Measurements from ENCODE around the gene OVAAL. TPM values are rescaled to one million over a fixed set of nuclear protein-coding genes. Genes with fewer than 3 reads are reported as not detected.

Gene OVAAL
- total RNA-seq, 2 donors from 2014 or later, result not detected

- Histone ChIP-seq H3K27ac (no peak overlapping the region), H3K27me3 (replicated peaks; ENCODE audit: insufficient read depth) (no peaks in the 10 kb centered on the region), H3K9me3 (no peaks in the 10 kb centered on the region), H3K4me1 (ENCODE audit: control insufficient read depth in 1 of 2, low read depth in 2 of 2) (peaks cover 28 to 33% of the 10 kb centered on the region in 2 donors), H3K4me3 (no peak overlapping the region), H3K36me3 (no peaks in the 10 kb centered on the region)
- no peak for ATAC-seq (ENCODE audit: insufficient number of reproducible peaks, low FRiP score, low read depth)
- no peak for TF ChIP-seq CTCF (IDR thresholded peaks at IDR 0.05)
- no peak for DNase-seq (ENCODE audit: low spot score)
Measured at GRCh38 chr1:180565121-180565871, 6.5 kb downstream of the OVAAL start.

DNA sequence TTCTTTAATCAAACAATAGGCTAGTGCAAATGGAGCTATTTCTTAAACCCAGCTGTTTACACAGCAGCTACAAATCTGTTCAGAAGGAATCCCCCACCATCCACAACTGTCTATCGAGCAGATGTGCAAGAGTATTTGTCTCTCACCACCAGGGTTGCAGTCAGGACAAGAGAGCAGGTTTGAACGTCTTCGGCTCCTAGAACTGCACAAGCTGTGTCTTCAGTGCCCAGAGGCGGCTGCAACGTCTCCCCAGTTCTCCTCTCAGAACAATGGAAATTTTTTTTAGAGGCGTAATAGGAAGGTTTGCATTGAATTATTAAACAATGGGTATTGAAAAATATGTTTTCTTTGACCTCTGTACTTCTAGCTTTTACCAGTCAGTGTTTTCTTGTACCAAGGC lies 7.3 kb downstream of the OVAAL start:
- DNase-seq (ENCODE audit: low spot score) (no peak), ATAC-seq (ENCODE audit: insufficient number of reproducible peaks, low FRiP score, low read depth) (no peak)
- Histone ChIP-seq H3K4me3 (no peak overlapping the region), H3K36me3 (no peaks in the 10 kb centered on the region), H3K27me3 (replicated peaks; ENCODE audit: insufficient read depth) (no peaks in the 10 kb centered on the region), H3K9me3 (no peaks in the 10 kb centered on the region), H3K27ac (no peak overlapping the region), H3K4me1 (ENCODE audit: control insufficient read depth in 1 of 2, low read depth in 2 of 2) (peaks cover 27 to 29% of the 10 kb centered on the region in 2 donors)
- no peak for TF ChIP-seq CTCF (IDR thresholded peaks at IDR 0.05)

DNA sequence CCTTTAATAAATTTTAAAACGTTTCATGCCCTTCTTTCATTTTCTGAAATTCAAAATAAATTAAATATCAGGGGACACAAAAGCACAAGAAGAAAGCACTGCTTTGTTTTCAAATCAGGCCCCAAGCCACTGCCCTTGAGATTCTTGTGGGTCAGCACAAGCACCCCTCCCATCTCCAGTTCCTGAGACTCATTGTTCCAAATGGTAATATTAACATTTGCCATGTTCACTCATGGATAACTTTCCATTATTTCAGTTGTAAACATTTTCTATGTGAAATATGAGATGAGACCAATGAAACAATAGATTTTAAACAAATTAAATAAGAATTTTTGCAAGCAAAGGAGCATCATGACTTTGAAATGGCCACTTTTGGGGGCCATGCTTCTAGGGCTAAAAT lies 7.7 kb downstream of the OVAAL start:
- no peaks in the 10 kb centered on the region for H3K27me3 ChIP-seq (replicated peaks; ENCODE audit: insufficient read depth)
- no peak overlapping the region for H3K27ac ChIP-seq
- peaks cover 23 to 29% of the 10 kb centered on the region in 2 donors for H3K4me1 ChIP-seq (ENCODE audit: control insufficient read depth in 1 of 2, low read depth in 2 of 2)
- DNase-seq (ENCODE audit: low spot score), result no peak
- ATAC-seq (ENCODE audit: insufficient number of reproducible peaks, low FRiP score, low read depth), result no peak
- H3K36me3 ChIP-seq, result no peaks in the 10 kb centered on the region
- H3K9me3 ChIP-seq, result no peaks in the 10 kb centered on the region
- no peak overlapping the region for H3K4me3 ChIP-seq
- no peak for TF ChIP-seq CTCF (IDR thresholded peaks at IDR 0.05)

DNA sequence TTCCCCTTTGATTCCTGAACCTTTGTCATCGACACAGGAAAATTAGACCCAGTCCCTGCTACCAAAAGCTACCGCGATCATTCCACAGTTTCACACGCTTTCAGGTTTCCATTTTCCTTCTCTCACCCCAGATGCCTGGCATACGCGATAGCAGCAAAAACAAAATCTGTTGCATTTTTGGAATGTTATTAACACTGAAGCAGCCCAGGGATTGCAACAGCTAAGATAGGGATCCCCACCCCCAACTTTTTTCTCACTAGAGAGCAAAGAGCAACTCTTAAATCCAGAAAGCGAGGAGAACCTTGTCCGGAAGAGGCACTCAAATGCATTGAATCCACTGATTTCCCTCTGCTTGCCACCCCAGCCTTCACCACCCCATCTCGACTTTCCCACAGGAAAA lies 8.9 kb downstream of the OVAAL start:
- ATAC-seq (ENCODE audit: insufficient number of reproducible peaks, low FRiP score, low read depth) (no peak), DNase-seq (ENCODE audit: low spot score) (no peak)
- H3K27me3 ChIP-seq (replicated peaks; ENCODE audit: insufficient read depth), result no peaks in the 10 kb centered on the region
- H3K9me3 ChIP-seq, result no peaks in the 10 kb centered on the region
- H3K4me1 ChIP-seq (ENCODE audit: control insufficient read depth in 1 of 2, low read depth in 2 of 2), result peaks cover 16 to 20% of the 10 kb centered on the region in 2 donors
- no peaks in the 10 kb centered on the region for H3K36me3 ChIP-seq
- TF ChIP-seq CTCF (IDR thresholded peaks at IDR 0.05), result no peak
- no peak overlapping the region for H3K4me3 ChIP-seq
- no peak overlapping the region for H3K27ac ChIP-seq

- no peak overlapping the region for H3K27ac ChIP-seq
- H3K4me3 ChIP-seq, result no peak overlapping the region
- H3K4me1 ChIP-seq (ENCODE audit: control insufficient read depth in 1 of 2, low read depth in 2 of 2), result peaks cover 11 to 15% of the 10 kb centered on the region in 2 donors
- H3K27me3 ChIP-seq (replicated peaks; ENCODE audit: insufficient read depth), result no peaks in the 10 kb centered on the region
- DNase-seq (ENCODE audit: low spot score), result no peak
- H3K36me3 ChIP-seq, result no peaks in the 10 kb centered on the region
- H3K9me3 ChIP-seq, result no peaks in the 10 kb centered on the region
- ATAC-seq (ENCODE audit: insufficient number of reproducible peaks, low FRiP score, low read depth), result no peak
- TF ChIP-seq CTCF (IDR thresholded peaks at IDR 0.05), result no peak
Measured at GRCh38 chr1:180568184-180568583, 9.4 kb downstream of the OVAAL start.

All from thoracic aorta (tissue), 2 donors.